Endothelial cell of hepatic sinusoid (primary cell): Measurements from ENCODE around the gene CNGB1.

ENCODE experiments used
- in situ Hi-C: cut with HindIII; loops from 2 replicates; pipeline ENCODE4 v1.10.0; 2017; ENCODE audit warnings: low sequenced_read_pairs

The CNGB1 gene

DNA sequence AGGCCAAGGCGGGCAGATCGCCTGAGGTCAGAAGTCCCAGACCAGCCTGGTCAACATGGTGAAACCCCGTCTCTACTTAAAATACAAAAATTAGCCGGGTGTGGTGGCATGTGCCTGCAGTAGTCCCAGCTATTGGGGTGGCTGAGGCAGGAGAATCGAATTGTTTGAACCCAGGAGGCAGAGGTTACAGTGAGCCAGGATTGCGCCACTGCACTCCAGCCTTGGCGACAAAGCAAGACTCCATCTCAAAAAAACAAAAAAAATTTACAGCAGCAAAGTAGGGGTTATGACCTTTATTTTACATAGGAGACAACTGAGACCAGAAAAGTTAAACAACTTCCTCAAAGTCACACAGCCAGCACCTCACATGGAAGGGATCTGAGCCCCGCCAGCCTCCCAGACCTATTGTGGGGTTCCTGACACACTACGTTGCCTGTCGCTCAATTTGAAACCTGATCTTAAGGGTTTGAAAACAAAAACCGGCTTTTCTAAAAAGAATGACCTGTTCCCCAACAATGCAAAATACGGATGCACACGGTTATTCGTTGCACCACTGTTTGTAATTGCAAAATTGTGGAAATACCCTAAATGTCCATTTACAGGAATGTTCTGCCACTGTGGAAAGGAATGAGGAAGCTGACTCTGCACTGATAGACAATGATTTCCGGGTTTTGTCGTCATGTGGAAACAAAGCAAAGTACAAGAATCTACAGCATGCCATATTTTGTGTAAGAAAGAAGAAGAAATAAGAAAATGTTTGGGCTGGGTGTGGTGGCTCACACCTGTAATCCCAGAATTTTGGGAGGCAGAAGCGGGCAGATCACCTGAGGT is 77.2 kb downstream of the CNGB1 start:
- in situ Hi-C loops, result no loop called here

DNA sequence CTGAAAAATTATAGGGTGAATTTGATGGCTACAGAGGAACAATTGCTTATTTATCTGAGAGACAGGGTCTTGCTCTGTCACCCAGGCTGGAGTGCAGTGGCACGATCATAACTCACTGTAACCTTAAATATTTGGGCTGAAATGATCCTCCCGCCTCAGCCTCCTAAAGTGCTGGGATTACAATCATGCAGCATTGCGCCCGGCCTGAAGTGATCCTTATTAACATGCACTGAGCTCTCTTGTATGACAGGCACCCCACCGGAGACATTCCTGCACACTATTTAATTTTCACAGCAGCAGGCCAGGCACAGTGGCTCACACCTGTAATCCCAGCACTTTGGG is 77.7 kb downstream of the CNGB1 start:
- in situ Hi-C loops, result no loop called here

DNA sequence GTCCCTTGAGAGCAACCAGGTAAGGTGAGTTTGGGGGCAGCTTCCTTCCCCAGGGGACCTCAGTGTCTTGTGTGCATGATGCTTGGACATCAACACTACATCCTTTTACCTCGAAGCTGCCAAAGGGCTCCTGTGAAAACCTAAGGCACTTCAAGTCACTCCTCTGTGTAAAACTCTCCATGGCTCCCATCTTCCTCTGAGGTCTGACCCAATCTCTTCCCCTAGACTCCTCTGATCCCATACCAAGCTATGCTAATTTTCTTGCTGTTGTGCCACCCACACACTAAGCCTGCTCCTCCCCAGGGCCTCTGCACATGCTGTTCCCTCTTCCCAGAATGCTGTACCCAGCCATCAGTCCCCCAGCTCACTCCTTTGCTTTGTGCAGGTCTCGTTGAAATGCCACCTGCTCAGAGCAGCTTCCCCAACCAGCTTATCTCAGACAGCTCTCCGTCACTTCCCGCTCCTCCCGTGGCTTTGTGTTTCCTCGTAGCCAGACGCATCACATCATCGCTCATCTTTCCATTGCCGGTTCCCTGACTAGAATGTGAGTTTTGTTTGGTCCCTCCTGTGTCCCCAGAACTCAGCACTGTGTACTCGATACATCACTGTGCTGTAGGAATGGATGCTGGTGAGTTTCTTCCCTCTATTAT is 78.4 kb downstream of the CNGB1 start:
- in situ Hi-C loops, result no loop called here

DNA sequence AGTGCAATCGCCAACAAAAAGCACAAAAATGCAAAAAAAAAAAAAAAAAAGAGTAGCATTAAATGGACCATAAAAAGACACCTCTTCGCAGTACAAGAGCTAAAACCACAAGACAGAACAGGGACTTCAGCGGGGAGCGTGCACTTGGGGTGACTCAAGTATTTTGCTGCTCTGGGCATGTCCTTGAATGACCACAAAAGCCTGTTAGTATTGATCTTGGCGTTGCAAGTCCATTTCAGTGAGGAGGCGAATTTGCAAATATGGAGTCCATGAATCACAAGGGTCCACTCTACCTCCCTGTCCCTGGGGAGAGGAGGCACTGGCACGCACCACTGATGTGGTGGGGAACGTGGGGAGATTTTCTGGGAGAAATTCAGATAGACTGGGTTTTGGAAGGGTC is 78.9 kb downstream of the CNGB1 start:
- in situ Hi-C loops, result no loop called here

DNA sequence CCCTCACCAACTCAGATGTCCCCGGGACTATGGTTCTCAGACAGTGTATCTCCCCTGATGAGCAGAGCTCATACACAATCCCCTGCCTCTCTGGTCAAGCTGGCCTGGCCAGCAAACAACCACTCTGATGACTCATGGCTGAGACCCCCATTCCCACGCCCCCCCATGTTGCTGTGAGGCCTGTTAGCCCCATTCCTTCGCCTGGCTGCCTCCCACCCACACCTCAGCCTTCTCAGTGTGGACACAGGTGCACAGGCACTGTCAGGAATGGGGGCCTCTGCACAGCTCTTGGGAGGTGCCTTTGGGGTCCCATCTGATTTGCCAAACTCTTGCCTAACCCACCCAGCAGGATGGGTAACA is 80.2 kb downstream of the CNGB1 start:
- in situ Hi-C loops, result no loop called here

DNA sequence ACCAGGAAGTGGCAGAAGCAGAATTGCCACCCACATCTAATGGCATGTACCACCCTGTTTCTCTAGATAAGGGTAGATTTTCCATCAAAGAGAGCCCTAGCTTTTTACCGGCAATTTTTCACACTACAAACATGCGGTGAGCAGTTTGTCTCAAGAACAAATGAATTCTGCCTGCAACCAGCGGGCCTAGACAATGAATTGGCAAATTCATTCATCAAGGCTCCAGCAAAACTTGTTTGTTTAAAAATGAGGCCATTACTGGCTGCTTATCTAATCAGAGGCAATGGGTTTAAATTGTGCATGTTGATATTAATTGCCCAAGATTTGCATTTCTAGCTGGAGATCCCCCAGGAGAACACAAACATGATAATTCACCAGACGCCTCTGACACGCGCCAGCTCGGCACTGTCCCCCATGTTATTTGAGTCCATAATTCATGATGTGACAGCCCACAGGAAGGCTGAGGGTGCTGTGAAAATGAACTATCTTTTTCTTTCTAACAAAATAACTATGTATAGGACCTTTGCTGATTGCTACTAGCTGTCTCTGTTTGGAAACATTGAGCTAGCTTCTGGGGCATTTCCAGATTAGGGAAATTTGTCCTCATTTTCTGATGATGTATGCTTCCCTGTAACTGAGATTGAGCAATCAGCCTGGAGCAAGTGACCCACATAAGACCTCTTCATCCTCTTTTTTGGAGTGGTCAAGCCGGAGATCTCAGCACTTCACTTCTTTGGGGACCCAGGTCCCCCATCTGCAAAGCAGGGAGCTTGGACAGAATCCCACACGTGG is 80.8 kb downstream of the CNGB1 start:
- in situ Hi-C loops, result loop anchor here (10.0 kb wide), 2 partner anchors 95 to 245 kb away; no protein-coding TSS in a partner anchor

DNA sequence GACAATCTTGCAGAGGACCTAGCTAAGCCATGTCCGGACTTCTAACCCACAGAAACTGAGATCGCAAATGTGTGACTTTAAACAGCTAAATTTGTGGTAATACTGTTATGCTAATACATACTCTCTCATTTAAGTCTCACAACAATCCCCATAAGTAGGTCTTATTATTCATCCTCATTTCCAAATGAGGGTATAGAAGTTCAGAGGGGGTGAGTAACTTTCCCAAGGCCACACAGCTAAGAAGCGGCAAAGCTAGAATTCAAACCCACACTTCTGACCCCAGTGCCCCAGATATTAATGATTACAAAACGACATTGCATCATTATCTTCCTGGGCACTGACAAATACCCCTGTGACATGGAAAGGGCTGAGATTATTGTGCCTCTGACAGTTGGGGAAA is 81.4 kb downstream of the CNGB1 start:
- in situ Hi-C loops, result loop anchor here (10.0 kb wide), 2 partner anchors 95 to 245 kb away; no protein-coding TSS in a partner anchor

DNA sequence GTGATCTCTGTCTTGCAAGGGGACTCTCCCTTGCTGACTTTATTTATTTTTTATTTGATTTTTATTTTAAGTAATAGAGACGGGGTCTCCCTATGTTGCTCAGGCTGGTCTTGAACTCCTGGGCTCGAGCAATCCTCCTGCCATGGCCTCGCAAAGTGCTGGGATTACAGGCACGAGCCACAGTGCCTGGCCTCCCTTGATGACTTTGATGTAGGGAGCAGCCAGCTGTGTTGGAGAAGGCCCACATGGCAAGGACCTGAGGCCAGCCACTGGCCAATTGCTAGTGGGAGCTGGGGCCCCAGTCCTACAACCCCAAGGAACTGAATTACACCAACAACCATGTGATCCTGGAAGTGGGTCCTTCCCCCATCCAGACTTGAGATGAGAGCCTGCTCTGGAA is 81.8 kb downstream of the CNGB1 start:
- in situ Hi-C loops, result loop anchor here (10.0 kb wide), 2 partner anchors 96 to 244 kb away; no protein-coding TSS in a partner anchor

DNA sequence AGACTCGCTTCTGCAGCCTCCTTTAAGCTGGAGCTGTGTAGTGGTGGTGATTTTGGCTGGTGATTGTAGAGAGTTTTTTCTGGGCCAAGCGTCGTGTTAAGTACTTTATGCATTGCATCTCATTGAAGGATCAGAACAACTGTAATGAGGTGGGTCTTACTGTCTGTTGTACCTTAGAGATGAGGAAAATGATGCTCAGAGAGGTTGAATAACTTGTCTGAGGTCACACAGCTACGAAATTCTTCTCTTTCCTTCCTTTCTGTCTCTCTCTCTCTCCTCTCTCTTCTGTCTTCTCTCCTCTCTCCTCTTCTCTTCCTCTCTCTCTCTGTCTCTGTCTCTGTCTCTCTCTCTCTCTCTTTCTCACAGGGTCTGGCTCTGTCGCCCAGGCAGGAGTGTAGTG is 82.8 kb downstream of the CNGB1 start:
- in situ Hi-C loops, result loop anchor here (10.0 kb wide), 2 partner anchors 97 to 243 kb away; no protein-coding TSS in a partner anchor

DNA sequence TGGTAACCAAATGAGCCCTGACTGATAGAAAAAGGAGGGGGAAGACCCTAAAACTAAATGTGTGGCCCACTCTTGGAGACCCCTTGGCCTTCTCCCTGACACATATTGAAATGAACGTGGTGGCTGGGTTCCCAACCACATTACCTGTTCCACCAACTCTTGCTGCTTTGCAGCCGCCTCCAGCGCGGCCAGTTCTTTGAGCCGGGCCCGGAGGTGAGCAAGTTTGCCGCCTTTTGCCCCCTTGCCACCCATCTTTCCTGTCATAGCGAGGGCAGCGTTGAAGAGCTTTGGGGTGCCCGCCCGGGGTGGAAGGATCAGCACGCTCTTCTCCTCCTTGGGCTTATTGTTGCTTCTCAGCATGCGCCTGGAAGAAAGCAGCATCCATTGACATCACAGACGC is 83.2 kb downstream of the CNGB1 start:
- in situ Hi-C loops, result loop anchor here (10.0 kb wide), 2 partner anchors 97 to 243 kb away; no protein-coding TSS in a partner anchor

DNA sequence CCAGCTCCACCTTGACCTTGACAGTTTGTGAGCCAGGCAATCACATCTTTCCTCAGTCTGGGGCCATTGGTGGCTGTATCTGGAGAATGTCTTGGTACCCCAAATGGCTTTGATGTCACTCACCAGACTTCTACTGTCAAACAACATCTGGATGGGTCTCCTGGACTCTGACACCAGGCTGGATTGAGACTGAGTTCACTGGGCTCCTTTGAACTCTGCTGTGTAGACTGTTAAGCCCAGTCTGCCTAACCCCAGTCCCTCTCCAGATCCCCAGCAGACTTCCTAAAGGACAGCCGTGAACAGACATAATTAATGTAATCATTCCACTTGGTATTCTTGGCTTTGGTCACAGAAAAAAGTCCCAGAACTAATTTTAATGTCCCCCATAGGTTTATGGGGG is 84.5 kb downstream of the CNGB1 start:
- in situ Hi-C loops, result loop anchor here (10.0 kb wide), 2 partner anchors 98 to 242 kb away; no protein-coding TSS in a partner anchor

DNA sequence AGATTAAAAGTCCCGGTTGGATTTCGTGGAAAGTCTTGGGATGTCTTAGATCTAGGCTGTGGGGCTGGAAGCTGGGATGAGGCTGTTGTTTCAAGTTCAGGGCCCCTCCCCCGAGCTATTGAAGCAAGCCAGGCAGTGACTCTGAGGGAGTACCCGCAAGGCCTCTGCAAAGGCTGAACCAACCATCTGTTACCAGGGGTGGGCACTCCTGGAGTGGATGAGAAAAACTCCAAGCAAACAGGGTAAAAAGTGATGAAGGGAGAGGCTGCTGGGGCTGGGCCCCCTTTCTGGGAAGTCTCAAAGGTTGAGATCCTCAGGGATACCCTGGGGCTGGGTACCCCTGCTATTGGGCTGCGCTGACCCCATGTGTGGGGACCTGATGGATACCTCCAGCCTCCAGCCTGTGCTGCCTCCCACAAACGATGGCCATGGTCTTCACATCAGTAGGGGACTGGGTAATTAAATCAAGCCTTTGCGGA is 86.2 kb downstream of the CNGB1 start:
- in situ Hi-C loops, result loop anchor here (10.0 kb wide), 2 partner anchors 100 to 240 kb away; no protein-coding TSS in a partner anchor

DNA sequence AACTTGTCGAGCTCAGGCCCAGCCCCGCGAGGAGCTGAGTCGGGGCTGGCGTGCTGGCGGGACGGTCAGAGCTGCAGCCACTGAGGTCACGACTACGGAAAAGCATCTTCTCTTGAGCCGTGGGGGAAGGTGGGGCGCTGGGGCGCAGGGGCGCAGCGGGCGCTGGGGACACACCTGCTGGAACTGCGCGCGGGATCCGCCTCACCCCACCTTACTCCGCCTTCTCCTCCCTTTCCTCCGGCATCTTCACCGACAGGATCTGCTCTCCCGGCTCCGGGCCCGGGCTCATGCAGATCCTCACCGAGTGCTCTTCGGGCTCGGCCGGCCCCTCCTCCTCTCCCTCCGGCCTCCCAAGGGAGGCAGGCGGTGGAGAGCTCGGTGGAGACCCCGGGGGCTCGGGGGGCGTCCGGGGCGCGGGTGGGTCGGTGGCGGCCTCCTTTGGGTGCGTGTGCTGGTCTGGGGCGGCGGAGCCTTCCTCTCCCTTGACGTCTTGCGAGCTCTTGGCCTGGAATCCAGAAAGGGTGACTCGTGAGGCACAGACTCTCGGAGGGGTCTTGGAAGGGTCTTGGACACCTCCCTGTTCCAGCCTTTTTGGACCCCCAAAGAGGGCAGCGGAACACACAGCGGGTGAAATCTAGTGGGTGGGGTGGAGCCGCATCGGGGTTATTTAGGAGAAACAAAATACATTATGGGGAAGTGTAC is 86.8 kb downstream of the CNGB1 start:
- in situ Hi-C loops, result loop anchor here (10.0 kb wide), 2 partner anchors 101 to 239 kb away; no protein-coding TSS in a partner anchor

DNA sequence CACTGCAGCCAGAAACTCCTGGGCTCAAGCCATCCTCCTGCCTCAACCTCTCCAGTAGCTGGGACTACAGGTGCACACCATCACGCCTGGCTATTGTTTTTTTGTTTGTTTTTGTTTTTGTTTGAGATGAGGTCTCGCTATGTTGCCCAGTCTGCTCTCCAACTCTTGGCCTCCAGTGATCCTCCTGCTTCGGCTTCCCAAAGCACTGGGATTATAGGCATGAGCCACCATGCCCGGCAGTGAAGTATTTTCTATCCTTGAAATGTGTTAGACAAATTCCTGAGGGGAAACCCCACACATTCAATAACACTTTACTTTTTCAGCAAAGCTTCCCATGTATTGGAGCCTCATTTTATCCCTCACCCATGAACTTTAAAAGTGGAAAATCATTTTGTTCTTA is 87.4 kb downstream of the CNGB1 start:
- in situ Hi-C loops, result loop anchor here (10.0 kb wide), 2 partner anchors 101 to 239 kb away; no protein-coding TSS in a partner anchor

DNA sequence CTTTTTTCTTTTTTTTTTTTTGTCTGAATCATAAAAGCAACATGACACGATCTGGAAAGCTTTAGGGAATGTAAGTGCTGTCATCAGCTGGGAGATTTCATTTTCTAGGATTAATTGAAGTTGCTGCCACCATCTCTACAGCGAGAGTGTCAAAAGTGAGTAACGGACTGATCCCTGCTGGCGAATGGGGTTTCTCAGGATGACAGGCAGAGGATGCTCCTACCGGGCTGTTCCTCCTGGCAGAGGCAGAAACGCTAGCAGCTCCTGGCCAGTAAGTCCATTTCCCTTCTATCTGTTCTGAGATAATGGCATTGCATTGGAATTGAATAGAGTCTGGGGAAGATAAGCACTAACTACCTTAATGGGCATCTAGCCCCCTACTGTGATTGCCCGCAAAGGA is 88.1 kb downstream of the CNGB1 start:
- in situ Hi-C loops, result loop anchor here (10.0 kb wide), 2 partner anchors 102 to 238 kb away; no protein-coding TSS in a partner anchor

DNA sequence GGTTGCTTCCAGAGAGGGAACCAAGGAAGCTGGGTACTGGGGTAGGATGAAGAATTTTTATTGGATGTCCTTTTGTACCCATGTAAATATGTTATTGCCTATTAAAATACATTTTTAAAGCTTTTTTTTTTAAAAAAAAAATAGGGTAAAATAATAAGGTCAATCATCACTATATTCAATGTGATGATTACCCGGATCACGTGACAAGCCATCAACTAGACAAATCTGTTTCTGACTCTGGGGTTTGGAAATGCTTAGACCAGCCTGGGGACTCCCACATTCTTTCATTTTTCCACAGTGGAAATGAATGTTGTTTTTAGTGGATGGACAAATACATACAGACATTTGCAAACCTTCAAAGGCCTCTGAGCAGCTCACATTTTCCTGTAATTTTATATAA is 88.7 kb downstream of the CNGB1 start:
- in situ Hi-C loops, result loop anchor here (10.0 kb wide), 2 partner anchors 103 to 237 kb away; no protein-coding TSS in a partner anchor

DNA sequence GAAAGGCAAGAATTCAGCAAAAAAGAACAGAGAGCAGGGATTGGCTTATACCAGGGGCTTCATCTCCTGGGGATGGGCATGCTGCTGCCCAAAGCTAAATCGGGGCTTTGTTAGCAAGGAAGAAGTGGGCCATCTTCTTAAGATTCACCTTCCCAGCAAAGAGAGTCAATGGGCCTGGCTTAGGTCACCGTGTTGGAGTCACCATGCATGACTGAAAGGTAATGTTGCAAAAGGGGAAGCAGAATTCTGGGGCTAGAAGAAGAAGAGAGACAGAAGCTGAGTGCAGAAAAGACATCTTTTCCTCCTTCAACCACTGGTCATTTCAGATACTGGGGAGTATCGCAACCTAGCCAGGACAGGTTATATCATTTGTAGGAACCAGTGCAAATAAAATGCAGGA is 92.3 kb downstream of the CNGB1 start:
- in situ Hi-C loops, result no loop called here

DNA sequence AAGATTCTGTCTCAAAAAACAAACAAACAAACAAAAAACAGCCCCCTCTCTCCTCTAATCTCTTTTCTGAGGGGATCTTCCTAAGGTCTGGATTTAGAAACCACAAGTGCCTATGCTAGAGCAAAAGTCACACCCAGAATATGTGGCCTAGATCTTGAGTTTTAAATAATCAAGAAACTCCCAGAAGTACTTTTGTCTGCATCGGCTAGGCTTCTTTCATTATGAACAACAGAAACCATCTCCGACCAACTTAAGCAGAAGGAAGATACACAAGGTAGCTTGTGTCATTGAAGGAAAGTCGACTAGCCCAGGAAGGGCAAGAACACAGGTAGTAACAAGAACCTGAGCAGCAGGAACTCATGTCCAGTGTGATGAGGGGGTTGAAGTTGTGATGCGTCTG is 94.7 kb downstream of the CNGB1 start:
- in situ Hi-C loops, result no loop called here

DNA sequence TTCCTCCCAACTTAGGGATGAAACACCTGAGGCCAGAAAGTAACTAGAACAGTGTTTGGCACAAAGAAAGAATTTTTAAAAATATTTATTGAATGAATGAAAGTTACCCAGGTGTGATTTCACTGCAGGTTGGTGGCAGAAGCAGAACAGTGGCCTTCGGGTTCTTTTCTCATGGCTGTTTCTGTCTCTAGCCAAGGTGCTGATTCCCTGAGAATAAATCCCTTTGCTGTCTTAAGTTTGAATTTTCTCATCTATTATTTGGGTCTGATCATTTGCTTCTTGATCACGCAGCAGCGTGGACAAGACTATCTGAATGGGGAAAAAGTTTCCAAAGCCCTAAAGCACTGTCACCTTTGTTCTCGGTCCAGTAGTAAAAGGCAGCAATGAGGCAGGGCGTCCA is 95.6 kb downstream of the CNGB1 start:
- in situ Hi-C loops, result no loop called here

DNA sequence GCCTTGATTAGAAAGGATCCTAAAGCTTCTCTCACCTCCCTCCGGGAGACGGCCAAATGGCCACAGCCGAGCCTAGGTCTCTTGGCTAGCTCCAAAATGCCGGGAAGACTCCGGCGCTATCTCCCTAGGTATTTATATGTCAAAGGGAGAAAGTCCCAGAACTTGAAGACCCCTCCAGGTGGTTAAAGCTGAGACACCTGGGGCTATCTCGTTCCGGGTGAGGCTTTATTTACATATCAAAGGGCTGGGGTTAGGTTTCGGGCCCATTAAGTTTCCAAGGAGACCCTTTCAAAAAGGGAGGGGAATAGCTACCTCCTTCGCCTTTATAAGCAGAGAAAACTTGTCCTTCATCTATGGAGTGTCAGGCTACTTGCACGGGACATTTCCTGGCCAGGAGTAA is 97.7 kb downstream of the CNGB1 start:
- in situ Hi-C loops, result loop anchor here (5.0 to 25.0 kb wide), 4 partner anchors 41 to 296 kb away; no protein-coding TSS in a partner anchor
